SW 1271 (cell line): ENCODE data around the gene PIGU.

Source experiments
- DNase-seq, 2 experiments: peaks; one replicate each; lab custom pipeline; 2025; lab: John Stamatoyannopoulos, UW

PIGU gene

DNA sequence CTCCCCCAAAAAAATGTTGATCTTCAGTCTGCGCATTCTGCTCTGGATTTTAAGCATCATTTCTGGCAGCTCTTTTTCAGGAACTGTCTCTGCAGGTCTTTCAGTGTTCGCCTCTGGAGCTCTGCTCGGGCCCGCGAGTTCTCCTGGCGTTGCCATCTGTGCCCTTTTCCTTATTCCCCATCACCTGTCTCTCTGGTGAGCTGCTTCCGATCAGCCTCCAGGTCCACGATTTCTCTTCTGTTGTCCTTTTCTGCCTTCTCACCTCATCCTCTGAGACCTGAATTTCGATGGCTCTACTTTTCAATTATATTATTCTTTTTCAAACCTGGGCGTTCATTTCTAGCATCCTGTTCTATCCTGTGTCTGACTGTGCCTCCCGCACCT lies 119.0 kb downstream of the PIGU start:
- no peak for DNase-seq

- DNase-seq, result no peak
These were observed 123.5 kb downstream of the PIGU start for GRCh38 chr20:34553366-34553867.

DNA sequence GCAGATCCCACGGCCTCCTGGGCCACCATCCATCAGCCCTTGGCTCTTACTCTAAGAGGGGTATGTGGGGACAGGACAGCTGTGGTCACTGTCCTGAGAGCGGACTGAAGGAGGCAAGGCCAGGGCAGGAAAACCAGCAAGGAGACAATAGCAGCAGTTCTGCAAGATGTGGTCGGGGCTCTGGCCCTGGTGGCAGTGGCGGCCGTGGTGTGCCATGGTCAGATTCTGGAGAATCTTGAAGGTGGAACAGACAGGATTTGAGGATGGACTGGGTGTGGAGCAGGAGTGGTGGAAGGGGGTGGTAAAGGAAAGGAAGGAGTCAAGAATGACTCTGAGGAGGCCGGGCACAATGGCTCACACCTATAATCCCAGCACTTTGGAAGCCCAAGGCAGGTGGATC lies 124.3 kb downstream of the PIGU start:
- no peak for DNase-seq

DNA sequence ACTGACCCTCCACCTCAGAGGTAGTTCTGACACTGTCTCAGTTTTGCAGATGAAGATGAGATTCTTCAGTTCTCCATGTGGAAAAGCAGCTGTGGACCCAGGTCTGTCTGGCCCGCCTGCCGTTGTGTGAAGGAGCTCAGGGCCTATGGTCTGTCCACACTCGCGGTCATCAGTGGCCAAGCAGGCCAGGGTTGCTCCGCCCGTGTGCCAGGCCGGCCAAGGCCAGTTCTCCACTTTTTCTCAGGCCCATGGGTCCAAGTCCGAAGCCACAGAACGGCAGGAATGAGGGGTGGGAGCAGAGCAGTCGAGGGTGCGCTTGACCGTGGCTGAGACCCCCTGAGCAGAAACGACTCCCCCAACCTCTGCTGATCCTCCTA lies 127.0 kb downstream of the PIGU start:
- no peak for DNase-seq

GRCh38 chr20:34549291-34549928 lies 127.5 kb downstream of the PIGU start:
- DNase-seq, result peak; percentile 59 to 73

GRCh38 chr20:34547844-34548613 lies 128.9 kb downstream of the PIGU start:
- DNase-seq, result no peak

GRCh38 chr20:34546751-34547181 lies 130.1 kb downstream of the PIGU start:
- no peak for DNase-seq

- DNase-seq, result no peak
These were observed 132.6 kb downstream of the PIGU start for GRCh38 chr20:34544109-34544796.

- DNase-seq, result no peak
These were observed 133.3 kb downstream of the PIGU start for GRCh38 chr20:34543463-34544056.

DNA sequence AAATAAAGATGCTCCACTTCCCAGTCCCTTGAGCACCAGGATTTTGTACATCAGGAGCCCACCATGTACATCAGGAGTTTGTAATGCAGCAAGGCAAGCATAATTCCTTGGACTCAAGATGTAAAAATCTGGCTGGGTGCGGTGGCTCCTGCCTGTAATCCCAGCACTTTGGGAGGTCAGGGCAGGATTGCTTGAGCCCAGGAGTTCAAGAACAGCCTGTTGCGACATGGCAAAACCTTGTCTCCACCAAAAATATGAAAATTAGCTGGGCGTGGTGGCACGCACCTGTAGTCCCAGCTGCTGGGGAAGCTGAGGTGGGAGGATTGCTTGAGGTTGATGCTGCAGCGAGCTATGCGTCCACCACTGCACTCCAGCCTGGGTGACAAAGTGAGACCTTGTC lies 134.5 kb downstream of the PIGU start:
- DNase-seq, result no peak

DNA sequence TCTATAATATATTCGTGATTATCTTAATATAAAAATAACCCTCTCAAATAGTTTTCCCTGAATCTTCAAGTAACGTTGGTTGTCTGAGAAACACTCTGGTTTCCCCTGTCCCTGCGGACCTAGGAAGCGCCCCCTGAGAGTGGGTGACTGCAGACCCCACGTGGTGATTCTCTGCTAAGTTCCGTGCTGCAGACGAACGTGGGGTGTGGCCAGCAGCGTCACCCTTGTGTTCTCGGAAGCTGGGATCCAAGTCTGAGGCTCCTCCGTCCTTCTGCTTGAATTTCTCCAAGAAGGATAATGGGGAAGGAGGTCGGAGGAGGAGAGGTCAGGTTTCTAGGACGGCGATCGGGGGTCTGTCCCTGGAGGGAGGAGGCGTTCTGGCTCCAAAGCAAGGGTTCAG lies 135.0 kb downstream of the PIGU start:
- no peak for DNase-seq

DNA sequence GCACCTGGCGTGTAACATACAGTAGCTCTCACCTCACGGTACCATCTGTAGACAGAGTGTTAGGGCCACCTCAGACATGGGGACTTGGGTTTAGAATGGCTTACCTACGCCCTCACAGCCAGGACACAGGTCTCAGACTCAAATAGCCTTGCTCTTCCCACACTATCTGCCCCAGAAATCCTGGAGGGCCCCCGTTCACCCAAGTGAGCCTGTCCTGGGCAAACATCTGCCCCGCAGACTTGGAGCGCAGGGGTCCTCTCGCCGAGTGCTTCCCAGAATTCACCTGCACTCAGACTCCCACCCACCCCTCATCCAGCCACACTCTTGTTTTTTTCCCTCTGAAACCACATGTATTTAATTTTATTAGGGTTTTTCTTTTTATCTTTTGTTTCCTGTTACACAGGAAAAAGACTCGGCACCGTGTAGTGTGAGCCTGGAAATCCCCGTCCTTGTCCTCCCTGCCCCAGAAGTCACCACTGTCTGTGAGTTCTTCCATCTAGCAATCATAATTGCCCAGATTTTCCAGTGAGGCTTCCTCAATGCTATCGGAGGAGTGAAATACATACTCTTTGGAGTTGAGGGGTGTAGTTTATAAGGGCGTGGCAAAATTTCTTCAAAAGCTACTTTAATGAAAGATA lies 135.5 kb downstream of the PIGU start:
- no peak for DNase-seq

DNA sequence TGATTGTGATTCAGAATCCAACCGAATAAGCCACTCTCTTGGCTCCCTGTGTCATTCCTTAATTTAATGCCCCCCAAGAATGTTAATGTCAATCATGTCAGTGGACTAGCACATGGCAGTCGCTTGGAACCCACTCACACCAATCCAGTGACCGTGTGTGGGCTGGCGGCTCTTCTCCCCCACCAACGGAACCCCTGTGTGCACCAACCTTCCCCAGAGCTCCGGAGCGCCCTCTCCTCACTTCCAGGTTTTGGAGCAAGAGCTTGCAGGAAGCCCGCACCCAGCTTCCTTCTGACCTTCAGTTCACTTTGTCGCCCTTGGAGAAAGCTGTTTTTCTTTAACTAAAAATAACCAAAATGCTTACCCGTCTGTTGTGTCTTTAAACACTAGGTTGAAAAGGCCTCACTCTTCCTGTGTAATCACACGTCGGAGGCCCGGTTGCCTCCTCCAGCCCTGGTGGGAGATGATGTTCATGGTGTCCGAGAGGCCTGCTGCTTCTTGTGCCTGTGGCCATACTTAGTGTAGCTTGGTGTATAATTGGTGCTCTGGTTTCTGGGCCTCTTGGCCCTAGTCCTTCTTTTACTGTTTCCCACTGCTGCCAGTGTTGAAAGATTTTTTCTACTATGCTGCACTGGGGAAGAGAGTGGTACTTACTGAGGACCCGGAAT lies 136.2 kb downstream of the PIGU start:
- no peak for DNase-seq

GRCh38 chr20:34539756-34540155 lies 137.1 kb downstream of the PIGU start:
- DNase-seq, result no peak

DNA sequence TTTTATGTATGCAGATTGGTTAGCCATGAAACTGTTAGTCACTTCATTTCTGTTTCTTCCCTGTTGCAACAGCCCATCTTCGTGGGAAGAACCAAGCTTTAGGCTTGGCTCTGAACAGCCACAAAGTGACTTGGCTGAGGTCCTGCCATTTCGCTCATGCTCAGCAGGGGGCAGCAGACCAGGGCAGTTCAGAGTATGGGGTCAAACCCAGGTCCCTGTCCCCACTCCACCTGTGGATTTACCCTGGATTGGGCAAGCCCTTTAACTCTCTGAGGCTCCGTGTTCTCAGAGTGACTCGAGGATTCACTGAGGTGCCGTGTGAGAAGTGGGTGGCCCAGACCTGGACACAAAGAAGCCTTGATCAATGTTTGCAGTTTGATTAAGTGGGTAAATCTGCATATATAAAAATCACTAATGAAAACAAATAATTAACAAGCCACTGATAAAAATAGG lies 138.2 kb downstream of the PIGU start:
- DNase-seq, result peak; percentile 63 to 73

DNA sequence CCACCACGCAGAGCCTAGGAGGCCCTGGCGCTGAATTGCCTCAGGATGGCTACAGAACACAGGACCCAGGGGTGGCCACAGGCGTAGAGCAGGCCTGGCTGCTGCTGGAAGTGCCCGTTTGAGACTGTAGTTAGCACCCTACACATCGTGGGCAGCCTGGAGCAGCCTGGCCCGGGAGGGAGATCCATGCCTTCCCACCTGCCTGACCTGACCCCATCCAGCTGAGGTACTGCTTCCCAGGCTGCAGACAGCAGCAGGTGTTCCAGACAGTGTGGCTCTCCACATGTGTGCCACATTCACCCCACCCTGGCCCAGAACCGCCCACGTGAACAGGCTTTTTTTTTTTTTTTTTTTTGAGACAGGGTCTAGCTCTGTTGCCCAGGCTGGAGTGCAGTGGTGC lies 139.2 kb downstream of the PIGU start:
- DNase-seq, result no peak

DNA sequence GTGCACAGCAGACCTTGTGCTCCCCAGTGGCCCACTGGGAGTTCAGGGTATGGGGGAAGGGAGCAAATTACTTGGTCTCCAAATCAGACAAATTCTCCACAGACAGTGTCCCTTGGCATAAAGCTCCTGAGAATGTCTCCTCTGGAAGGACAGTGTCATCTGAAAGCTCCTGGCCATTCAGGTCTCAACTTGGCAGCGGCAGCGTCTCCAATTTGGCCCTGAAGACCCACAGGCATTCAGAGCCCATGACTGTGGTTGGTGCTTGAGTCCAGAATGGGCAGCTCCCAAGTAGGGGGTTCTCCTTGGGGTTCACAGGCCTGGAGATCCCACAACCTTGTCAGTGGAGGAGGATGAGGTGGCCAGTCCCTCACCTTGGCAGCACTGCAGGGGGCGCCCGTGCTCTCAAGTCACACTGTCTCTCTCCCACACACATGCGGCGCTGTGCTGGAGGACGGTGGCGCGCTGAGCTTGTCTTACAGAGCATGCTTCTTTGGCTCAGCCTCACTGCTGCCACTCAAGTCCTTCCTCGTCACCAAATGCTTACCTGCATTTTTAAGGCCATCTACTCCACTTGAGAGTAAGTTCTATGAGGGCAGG lies 140.0 kb downstream of the PIGU start:
- DNase-seq, result peak in 1 of 2 experiments; percentile 48

GRCh38 chr20:34535857-34536256 lies 141.0 kb downstream of the PIGU start:
- no peak for DNase-seq

DNA sequence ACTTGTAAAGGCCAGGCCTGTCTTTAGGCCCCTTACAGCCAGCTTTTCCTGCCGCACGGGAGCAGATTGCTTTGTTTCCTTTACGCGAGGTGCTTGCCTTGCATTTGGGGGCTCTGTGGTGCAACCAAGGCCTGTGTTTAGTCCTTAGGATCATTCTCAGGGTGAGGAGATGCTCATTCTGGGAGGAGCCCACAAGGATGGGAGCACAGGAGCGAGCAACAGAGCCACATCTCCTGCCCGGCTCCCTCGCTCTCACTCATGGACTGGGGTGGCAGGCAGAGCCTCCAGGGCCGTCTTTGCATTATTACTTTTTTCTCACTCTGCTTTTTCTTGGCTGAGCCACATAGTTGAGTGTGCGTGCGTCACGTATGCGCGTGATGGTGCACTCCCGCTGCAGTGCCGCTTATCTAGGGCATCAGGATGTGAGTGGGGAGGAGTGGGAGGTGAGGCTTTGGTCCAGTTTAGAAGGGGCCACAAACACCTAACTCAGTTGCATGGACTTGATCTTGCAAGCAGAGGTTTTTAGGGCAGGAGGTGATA lies 141.5 kb downstream of the PIGU start:
- no peak for DNase-seq

DNA sequence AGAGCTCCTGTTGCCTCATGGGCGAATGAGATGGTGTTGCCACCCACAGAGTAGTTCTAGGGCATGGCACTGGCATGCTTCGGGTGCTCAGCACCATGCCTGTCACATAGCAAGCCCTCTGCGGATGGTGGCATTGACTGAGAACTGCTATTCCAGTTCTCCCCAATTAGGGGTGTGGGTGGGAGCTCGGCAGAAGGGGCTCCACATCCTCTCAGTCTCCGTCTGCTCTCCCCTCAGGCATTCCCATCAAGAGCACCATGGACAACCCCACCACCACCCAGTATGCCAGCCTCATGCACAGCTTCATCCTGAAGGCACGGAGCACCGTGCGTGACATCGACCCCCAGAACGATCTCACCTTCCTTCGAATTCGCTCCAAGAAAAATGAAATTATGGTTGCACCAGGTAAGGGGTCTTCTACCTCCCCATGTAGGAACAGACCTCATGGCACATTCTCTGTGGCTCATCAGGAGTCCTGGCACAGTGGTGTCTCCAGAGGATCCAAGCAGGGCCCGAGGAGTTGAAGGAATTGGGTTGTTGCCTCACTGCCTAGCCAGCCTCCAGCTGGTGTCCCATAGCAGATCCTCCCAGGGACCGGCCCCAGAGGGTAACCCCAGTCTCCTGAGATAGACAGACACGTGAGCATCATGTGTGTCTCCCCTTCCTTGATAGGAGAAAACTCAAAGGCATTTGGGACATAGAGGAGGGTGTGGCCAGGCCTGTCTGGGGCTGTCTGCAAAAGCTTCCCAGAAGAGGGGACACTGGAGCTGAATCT lies 142.3 kb downstream of the PIGU start:
- DNase-seq, result no peak
